ENCODE results near the gene SBF2.
"Not testable (repeated sequence)": the region's sequence is repeated elsewhere in the genome, so short reads cannot be mapped to it uniquely, and the experiment has no call there.

SBF2 gene

GRCh38 chr11:10130875-10131274 lies 163.1 kb downstream of the SBF2 start:
- no peak overlapping the region for H3K4me3 ChIP-seq (ENCODE audit: low read depth, low read length)
- DNase-seq (ENCODE audit: low read depth) = no peak
- TF ChIP-seq, protein P1, sequence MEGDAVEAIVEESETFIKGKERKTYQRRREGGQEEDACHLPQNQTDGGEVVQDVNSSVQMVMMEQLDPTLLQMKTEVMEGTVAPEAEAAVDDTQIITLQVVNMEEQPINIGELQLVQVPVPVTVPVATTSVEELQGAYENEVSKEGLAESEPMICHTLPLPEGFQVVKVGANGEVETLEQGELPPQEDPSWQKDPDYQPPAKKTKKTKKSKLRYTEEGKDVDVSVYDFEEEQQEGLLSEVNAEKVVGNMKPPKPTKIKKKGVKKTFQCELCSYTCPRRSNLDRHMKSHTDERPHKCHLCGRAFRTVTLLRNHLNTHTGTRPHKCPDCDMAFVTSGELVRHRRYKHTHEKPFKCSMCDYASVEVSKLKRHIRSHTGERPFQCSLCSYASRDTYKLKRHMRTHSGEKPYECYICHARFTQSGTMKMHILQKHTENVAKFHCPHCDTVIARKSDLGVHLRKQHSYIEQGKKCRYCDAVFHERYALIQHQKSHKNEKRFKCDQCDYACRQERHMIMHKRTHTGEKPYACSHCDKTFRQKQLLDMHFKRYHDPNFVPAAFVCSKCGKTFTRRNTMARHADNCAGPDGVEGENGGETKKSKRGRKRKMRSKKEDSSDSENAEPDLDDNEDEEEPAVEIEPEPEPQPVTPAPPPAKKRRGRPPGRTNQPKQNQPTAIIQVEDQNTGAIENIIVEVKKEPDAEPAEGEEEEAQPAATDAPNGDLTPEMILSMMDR (IDR thresholded peaks at IDR 0.05; ENCODE audit: low read depth, low read length, missing control alignments) = no peak

DNA sequence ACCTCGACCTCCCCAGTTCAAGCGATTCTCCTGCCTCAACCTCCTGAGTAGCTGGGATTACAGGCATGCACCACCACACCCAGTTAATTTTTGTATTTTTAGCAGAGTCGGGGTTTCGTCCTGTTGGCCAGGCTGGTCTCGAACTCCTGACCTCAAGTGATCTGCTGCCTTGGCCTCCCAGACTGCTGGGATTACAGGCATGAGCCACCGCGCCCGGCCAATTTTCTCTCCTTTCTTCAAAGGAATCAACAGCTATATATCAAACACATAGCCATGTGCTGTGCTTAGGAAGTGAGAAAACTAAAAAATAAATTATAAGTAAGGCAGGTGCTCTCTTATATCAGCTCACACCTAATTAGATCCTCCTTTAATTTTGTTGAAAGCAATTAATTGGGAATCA lies 164.8 kb downstream of the SBF2 start:
- not testable (repeated sequence) for H3K4me3 ChIP-seq (ENCODE audit: low read depth, low read length)

GRCh38 chr11:10125522-10126133 lies 168.4 kb downstream of the SBF2 start:
- no peak overlapping the region for H3K4me3 ChIP-seq (ENCODE audit: low read depth, low read length)
- TF ChIP-seq, protein P1 (IDR thresholded peaks at IDR 0.05; ENCODE audit: low read depth, low read length, missing control alignments) = no peak

More for the DNA sequence above, 164.8 kb downstream of the SBF2 start:
- DNase-seq (ENCODE audit: low read depth) = not testable (repeated sequence)

GRCh38 chr11:10122326-10123197 lies 171.5 kb downstream of the SBF2 start:
- TF ChIP-seq, protein P1 (IDR thresholded peaks at IDR 0.05; ENCODE audit: low read depth, low read length, missing control alignments) = no peak
- peak; percentile 1 for DNase-seq (ENCODE audit: low read depth)
- no peak overlapping the region for H3K4me3 ChIP-seq (ENCODE audit: low read depth, low read length)

More at GRCh38 chr11:10125522-10126133, 168.4 kb downstream of the SBF2 start:
- DNase-seq (ENCODE audit: low read depth) = no peak

- H3K4me3 ChIP-seq (ENCODE audit: low read depth, low read length) = no peak overlapping the region
- TF ChIP-seq, protein P1 (IDR thresholded peaks at IDR 0.05; ENCODE audit: low read depth, low read length, missing control alignments) = no peak
- DNase-seq (ENCODE audit: low read depth) = no peak
These were observed 175.2 kb downstream of the SBF2 start for GRCh38 chr11:10118865-10119264.

DNA sequence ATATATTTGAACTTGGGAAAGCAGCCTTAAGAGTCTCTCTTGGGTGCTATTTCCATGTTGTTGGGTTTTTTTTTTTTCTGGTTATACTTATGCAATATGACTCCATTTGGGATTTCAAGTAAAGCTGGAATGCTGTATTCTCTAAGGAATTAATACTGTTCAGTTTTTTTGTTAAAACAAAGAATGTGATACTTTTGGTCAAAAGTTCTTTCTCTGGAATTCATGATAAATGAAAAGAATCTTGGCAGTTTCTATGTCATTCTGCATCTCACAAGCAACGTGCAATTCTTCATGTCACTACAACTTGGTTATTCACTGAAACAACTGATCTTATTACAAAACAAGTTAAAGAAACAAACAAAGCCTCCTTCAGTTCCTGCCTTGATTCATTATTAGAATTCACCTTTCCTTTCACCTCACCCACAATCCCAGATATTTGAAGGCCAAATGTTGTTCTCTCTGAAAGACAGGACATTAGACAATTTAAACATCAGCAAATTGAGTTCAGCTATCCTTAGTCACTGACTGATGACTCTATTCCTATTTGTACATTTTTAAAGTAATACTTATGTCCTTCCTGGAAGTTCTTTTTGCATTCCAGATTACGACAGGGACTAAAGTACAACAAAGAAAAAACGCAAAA lies 176.2 kb downstream of the SBF2 start:
- no peak for DNase-seq (ENCODE audit: low read depth)
- TF ChIP-seq, protein P1 (IDR thresholded peaks at IDR 0.05; ENCODE audit: low read depth, low read length, missing control alignments) = no peak
- no peak overlapping the region for H3K4me3 ChIP-seq (ENCODE audit: low read depth, low read length)

GRCh38 chr11:10116588-10116987 lies 177.4 kb downstream of the SBF2 start:
- no peak overlapping the region for H3K4me3 ChIP-seq (ENCODE audit: low read depth, low read length)
- no peak for DNase-seq (ENCODE audit: low read depth)
- TF ChIP-seq, protein P1 (IDR thresholded peaks at IDR 0.05; ENCODE audit: low read depth, low read length, missing control alignments) = no peak
